H1 (cell line): ENCODE results near the gene PIGZ. TPM values are rescaled to one million over a fixed set of nuclear protein-coding genes. Genes with fewer than 3 reads are reported as not detected.

ENCODE experiments used
- CTCF ChIA-PET: fragments of 300-600 bp; sonication (Branson Sonifier 250); formaldehyde crosslinking; loops from one replicate; lab custom pipeline; 2021; ENCODE audit not compliant: partially characterized antibody; lab: Charles Lee
- POLR2A ChIA-PET: fragments of 300-600 bp; sonication (Branson Sonifier 250); formaldehyde crosslinking; loops from one replicate; lab custom pipeline; 2021; ENCODE audit warnings: inconsistent platforms; ENCODE audit not compliant: partially characterized antibody; lab: Charles Lee
- DNase-seq, 2 experiments: peaks; one replicate each; pipeline versions ENCODE4 v3.0.0 to v3.0.0-alpha.2; 2010 to 2022; ENCODE audit warnings: low spot score in 2 of 2, low read depth in 1 of 2, mixed read lengths in 1 of 2
- FAIRE-seq: peaks from 2 replicates; lab custom pipeline; 2011; peaks lifted over from hg19 to GRCh38; lab: Jason Lieb, UNC
- H2AFZ ChIP-seq: 2 replicates; pipeline ENCODE4 v1.8.1; 2012; ENCODE audit warnings: low read length, inconsistent platforms
- H2AK5ac ChIP-seq: 2 replicates; pipeline ENCODE4 v1.6.1; 2013; ENCODE audit warnings: low read depth, low read length
- H2BK120ac ChIP-seq: replicated peaks from 2 replicates; pipeline ENCODE3; 2013; ENCODE audit warnings: low read depth, low read length, inconsistent platforms
- H2BK12ac ChIP-seq: 2 replicates; pipeline ENCODE4 v1.6.1; 2013; ENCODE audit warnings: low read depth, low read length
- H2BK15ac ChIP-seq: 2 replicates; pipeline ENCODE4 v1.6.1; 2013; ENCODE audit warnings: low read length
- H2BK20ac ChIP-seq: 2 replicates; pipeline ENCODE4 v1.6.1; 2013; ENCODE audit warnings: low read length
- H2BK5ac ChIP-seq: 2 replicates; pipeline ENCODE4 v1.6.1; 2013; ENCODE audit warnings: low read depth, low read length
- H3K14ac ChIP-seq: 2 replicates; pipeline ENCODE4 v1.6.1; 2013; ENCODE audit warnings: inconsistent platforms; ENCODE audit not compliant: insufficient read length
- H3K18ac ChIP-seq: 2 replicates; pipeline ENCODE4 v1.6.1; 2013; ENCODE audit warnings: low read length; ENCODE audit errors: extremely low read depth
- H3K23ac ChIP-seq: 2 replicates; pipeline ENCODE4 v1.6.1; 2013; ENCODE audit warnings: inconsistent platforms; ENCODE audit not compliant: insufficient read length
- H3K23me2 ChIP-seq: 2 replicates; pipeline ENCODE4 v1.6.1; 2013; ENCODE audit warnings: low read depth, low read length
- H3K27ac ChIP-seq: 2 replicates; pipeline ENCODE4 v1.6.1; 2011; ENCODE audit warnings: low read depth, low read length, inconsistent platforms
- H3K27me3 ChIP-seq, 4 experiments: replicated peaks in 1 of 4; 1 replicate in 1 of 4; 2 replicates in 3 of 4; pipeline versions ENCODE4 v1.6.1 to v1.8.1; 2011 to 2013; ENCODE audit warnings: low read length in 3 of 4, mild to moderate bottlenecking in 3 of 4, inconsistent platforms in 2 of 4, mixed read lengths in 2 of 4, moderate library complexity in 1 of 4; ENCODE audit not compliant: control insufficient read depth in 3 of 4, insufficient read depth in 3 of 4; ENCODE audit errors: extremely low read depth in 1 of 4
- H3K36me3 ChIP-seq, 4 experiments: 2 replicates each; pipeline versions ENCODE4 v1.6.1 to v1.8.1; 2011 to 2013; ENCODE audit warnings: mild to moderate bottlenecking in 4 of 4, low read length in 3 of 4, moderate library complexity in 2 of 4, control low read depth in 1 of 4, inconsistent platforms in 1 of 4; ENCODE audit not compliant: insufficient read depth in 4 of 4, control insufficient read depth in 2 of 4
- H3K4ac ChIP-seq: replicated peaks from 2 replicates; pipeline ENCODE3; 2013; ENCODE audit warnings: low read length, low read depth, mixed read lengths, inconsistent platforms; ENCODE audit not compliant: insufficient read length
- H3K4me1 ChIP-seq, 4 experiments: replicated peaks in 1 of 4; 1 replicate in 1 of 4; 2 replicates in 3 of 4; pipeline versions ENCODE4 v1.6.1 to v1.8.1; 2011 to 2013; ENCODE audit warnings: low read length in 3 of 4, inconsistent platforms in 2 of 4, mixed read lengths in 1 of 4; ENCODE audit not compliant: insufficient read depth in 4 of 4, control insufficient read depth in 3 of 4
- H3K4me2 ChIP-seq, 2 experiments: 2 replicates each; pipeline versions ENCODE4 v1.6.1 to v1.8.1; 2011 to 2013; ENCODE audit warnings: low read depth in 2 of 2, low read length in 2 of 2, control low read depth in 1 of 2, inconsistent platforms in 1 of 2, mild to moderate bottlenecking in 1 of 2; ENCODE audit not compliant: insufficient read depth in 1 of 2
- H3K4me3 ChIP-seq, 4 experiments: fragments of 200-600, 300-600 bp in 1 of 4; sonication (generic), shearing (Covaris generic), sonication (Bioruptor Twin) in 1 of 4; 2 replicates each; pipeline versions ENCODE4 v1.5.1 to v1.8.1; 2011 to 2016; ENCODE audit warnings: low read length in 4 of 4, low read depth in 3 of 4, control low read depth in 2 of 4, inconsistent platforms in 2 of 4, mild to moderate bottlenecking in 2 of 4, mixed read lengths in 1 of 4, moderate library complexity in 1 of 4; ENCODE audit not compliant: insufficient read depth in 2 of 4; ENCODE audit errors: extremely low read depth in 1 of 4
- H3K56ac ChIP-seq: replicated peaks from 2 replicates; pipeline ENCODE3; 2013; ENCODE audit warnings: low read depth, mild to moderate bottlenecking, mixed read lengths, low read length, inconsistent platforms; ENCODE audit not compliant: insufficient read length
- H3K79me1 ChIP-seq: 2 replicates; pipeline ENCODE4 v1.6.1; 2013; ENCODE audit warnings: low read depth, low read length, control low read depth
- H3K79me2 ChIP-seq, 2 experiments: 2 replicates each; pipeline versions ENCODE4 v1.6.1 to v1.8.1; 2012 to 2013; ENCODE audit warnings: low read length in 2 of 2, mild to moderate bottlenecking in 2 of 2, inconsistent platforms in 1 of 2; ENCODE audit not compliant: insufficient read depth in 2 of 2, control insufficient read depth in 1 of 2
- H3K9ac ChIP-seq, 4 experiments: replicated peaks in 1 of 4; 1 replicate in 1 of 4; 2 replicates in 3 of 4; pipeline versions ENCODE4 v1.6.1 to v1.8.1; 2011 to 2013; ENCODE audit warnings: low read depth in 3 of 4, low read length in 3 of 4, control low read depth in 2 of 4, mild to moderate bottlenecking in 2 of 4, moderate library complexity in 2 of 4, inconsistent platforms in 1 of 4; ENCODE audit errors: extremely low read depth in 1 of 4
- H3K9me3 ChIP-seq, 2 experiments: 2 replicates each; pipeline versions ENCODE4 v1.6.1 to v1.8.1; 2012 to 2013; ENCODE audit warnings: mild to moderate bottlenecking in 2 of 2, moderate library complexity in 2 of 2, control low read depth in 1 of 2, inconsistent platforms in 1 of 2, low read depth in 1 of 2, low read length in 1 of 2, mixed read lengths in 1 of 2; ENCODE audit not compliant: insufficient read depth in 2 of 2
- H4K20me1 ChIP-seq, 2 experiments: replicated peaks in 1 of 2; 2 replicates each; pipeline versions ENCODE3 to v1.8.1; 2011 to 2013; ENCODE audit warnings: inconsistent platforms in 2 of 2, low read length in 2 of 2, mild to moderate bottlenecking in 1 of 2; ENCODE audit not compliant: insufficient read depth in 2 of 2, control insufficient read depth in 1 of 2
- H4K5ac ChIP-seq: 2 replicates; pipeline ENCODE4 v1.6.1; 2013; ENCODE audit warnings: low read length, low read depth, mixed read lengths, inconsistent platforms; ENCODE audit not compliant: insufficient read length
- H4K8ac ChIP-seq: 2 replicates; pipeline ENCODE4 v1.8.0; 2013; ENCODE audit warnings: mild to moderate bottlenecking, moderate library complexity, low read length, inconsistent platforms; ENCODE audit not compliant: insufficient read depth; ENCODE audit errors: extremely low read depth
- H4K91ac ChIP-seq: replicated peaks from 2 replicates; pipeline ENCODE3; 2013; ENCODE audit warnings: low read length, mixed read lengths, inconsistent platforms; ENCODE audit not compliant: insufficient read length
- BCL11A ChIP-seq, 2 experiments: IDR thresholded peaks; one replicate each; pipeline ENCODE4 v1.6.1; 2011; ENCODE audit warnings: low read depth in 2 of 2, low read length in 2 of 2, mild to moderate bottlenecking in 2 of 2
- BRCA1 ChIP-seq: IDR thresholded peaks from 2 replicates; pipeline ENCODE4 v1.6.1; 2012; ENCODE audit warnings: low read depth, low read length, improper control_type of control experiment
- CEBPB ChIP-seq: IDR thresholded peaks from 2 replicates; pipeline ENCODE4 v1.6.1; 2012; ENCODE audit warnings: low read depth, low read length
- CHD1 ChIP-seq: IDR thresholded peaks from 2 replicates; pipeline ENCODE4 v1.6.1; 2012; ENCODE audit warnings: low read depth, low read length, improper control_type of control experiment
- EP300 ChIP-seq, 2 experiments: IDR thresholded peaks; 1 replicate in 1 of 2; 2 replicates in 1 of 2; pipeline ENCODE4 v1.6.1; 2011 to 2012; ENCODE audit warnings: low read depth in 2 of 2, low read length in 2 of 2, mild to moderate bottlenecking in 2 of 2, borderline replicate concordance in 1 of 2, inconsistent platforms in 1 of 2, moderate library complexity in 1 of 2
- JUN ChIP-seq: IDR thresholded peaks from 2 replicates; pipeline ENCODE4 v1.6.1; 2011; ENCODE audit warnings: low read depth, mild to moderate bottlenecking, improper control_type of control experiment, low read length
- MAFK ChIP-seq: IDR thresholded peaks from 2 replicates; pipeline ENCODE4 v1.6.1; 2012; ENCODE audit warnings: low read depth, mild to moderate bottlenecking, improper control_type of control experiment, low read length
- POLR2AphosphoS5 ChIP-seq: IDR thresholded peaks from 2 replicates; pipeline ENCODE4 v1.6.1; 2011; ENCODE audit warnings: low read depth, low read length
- POU5F1 ChIP-seq: IDR thresholded peaks from 2 replicates; pipeline ENCODE4 v1.6.1; 2011; ENCODE audit warnings: low read depth, mild to moderate bottlenecking, low read length, moderate library complexity
- RBBP5 ChIP-seq: IDR thresholded peaks from 2 replicates; pipeline ENCODE4 v1.7.1; 2012; ENCODE audit warnings: low read depth, mild to moderate bottlenecking, inconsistent platforms, low read length, moderate library complexity, borderline replicate concordance
- SIRT6 ChIP-seq: IDR thresholded peaks from one replicate; pipeline ENCODE4 v1.7.1; 2012; ENCODE audit warnings: low read length, inconsistent platforms
- SRF ChIP-seq: IDR thresholded peaks from 2 replicates; pipeline ENCODE4 v1.6.1; 2011; ENCODE audit warnings: mild to moderate bottlenecking, low read depth, low read length, moderate library complexity
- TCF12 ChIP-seq: IDR thresholded peaks from 2 replicates; pipeline ENCODE4 v1.6.1; 2011; ENCODE audit warnings: low read depth, mild to moderate bottlenecking, low read length
- WGBS, 2 experiments: shearing (Covaris generic) in 1 of 2; methylation state at CpG; one replicate each; pipeline versions ENCODE4 v1.1.6 to v1.1.7; 2013 to 2015; ENCODE audit warnings: low lambda C conversion rate in 2 of 2, mixed read lengths in 2 of 2, inconsistent platforms in 1 of 2, low coverage in 1 of 2, missing lambda C conversion rate in 1 of 2; ENCODE audit not compliant: insufficient replicate concordance in 2 of 2, insufficient coverage in 1 of 2, insufficient read length in 1 of 2; ENCODE audit errors: extremely low coverage in 1 of 2, missing lambda C conversion rate in 1 of 2; 5-methylcytosine and 5-hydroxymethylcytosine counted together
- polyA plus RNA-seq, 7 experiments: library from polyadenylated mRNA; depleted of rRNA in 3 of 7; stranded (reverse) in 5 of 7; unstranded in 2 of 7; fragments of >200 nt in 5 of 7; fragments of 200-250 nt in 2 of 7; gene quantifications; 1 replicate in 5 of 7; 2 replicates in 1 of 7; 4 replicates in 1 of 7; pipeline versions ENCODE4 v1.2.1 to v1.2.3, GENCODE V29; 2011 to 2013; ENCODE audit warnings: missing spikeins in 2 of 7, mixed read lengths in 2 of 7
- total RNA-seq: library from RNA; stranded (reverse); fragmentation: NEBNext Ultra II Directional; extraction: Animal tissue kit (Norgen Biotek cat#: 25700); gene quantifications from 2 replicates; pipeline ENCODE4 v1.2.1, GENCODE V29; 2021
- TF ChIP-seq, protein P1 (sequence below): IDR thresholded peaks from 2 replicates; pipeline ENCODE4 v1.6.1; 2012; ENCODE audit warnings: low read length, inconsistent platforms

PIGZ gene
- total and polyA plus RNA-seq, 2 of the 8 experiments (the other 6 are each of a cell fraction or from before 2014, with no cell fraction given) = 0.32 TPM; not detected in 1

DNA sequence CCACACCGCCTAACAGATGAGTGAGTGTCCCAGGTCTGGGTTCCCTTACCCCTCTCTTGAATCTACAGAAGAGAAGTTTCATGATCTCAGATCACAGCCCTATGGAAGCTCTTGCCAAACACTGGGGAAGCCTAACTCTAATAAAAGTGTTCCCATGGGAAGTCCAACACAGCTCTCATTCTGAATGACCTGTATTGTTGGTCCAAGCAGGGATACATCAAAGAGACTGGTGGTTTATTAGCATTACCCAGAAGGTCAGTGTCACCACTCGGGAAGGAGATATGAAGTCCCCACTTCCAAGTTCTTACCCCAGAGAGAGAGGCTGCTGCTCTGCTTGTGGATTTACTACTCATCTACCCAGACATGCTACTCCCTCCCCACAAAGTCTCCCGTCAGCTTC is 17.3 kb downstream of the PIGZ start:
- Histone ChIP-seq H3K36me3 (no peaks in the 10 kb centered on the region), H3K4ac (no peak overlapping the region), H3K79me1 (no peaks in the 10 kb centered on the region), H2AK5ac (no peak overlapping the region), H2BK5ac (no peak overlapping the region), H3K4me1 (no peaks in the 10 kb centered on the region), H3K23me2 (0 out of 2 replicates have a peak, but pooled peaks cover 1% of the 10 kb centered on the region), H3K56ac (no peak overlapping the region), H4K91ac (no peak overlapping the region), H4K5ac (no peak overlapping the region), H2BK12ac (no peak overlapping the region), H3K9ac (no peak overlapping the region), H3K23ac (no peak overlapping the region), H3K79me2 (no peaks in the 10 kb centered on the region), H3K14ac (no peak overlapping the region), H3K4me3 (no peak overlapping the region), H3K18ac (no peak overlapping the region), H2BK20ac (no peak overlapping the region), H3K4me2 (no peak overlapping the region), H2BK15ac (no peak overlapping the region), H4K8ac (no peak overlapping the region), H3K9me3 (no peaks in the 10 kb centered on the region), H3K27me3 (no peaks in the 10 kb centered on the region), H3K27ac (no peak overlapping the region), H2BK120ac (no peak overlapping the region), H2AFZ (no peak overlapping the region), H4K20me1 (no peaks in the 10 kb centered on the region)
- DNase-seq (no peak), FAIRE-seq (no peak)
- 84% methylated on average over 3 of the region's 3 CpGs; no CpG with 5 or more reads in 1 of the 2 experiments for WGBS, 2 experiments
- ChIA-PET CTCF (interaction anchor here (0.7 to 1.8 kb wide), 6 partner anchors 9 to 115 kb away, joined by 3 to 5 read pairs (median 3); partner anchors contain the start of gene NCBP2), POLR2A (interaction anchor here (0.6 to 1.3 kb wide), 3 partner anchors 9 to 11 kb away, joined by 4 read pairs; partner anchors contain the start of gene NCBP2)
- TF ChIP-seq CHD1 = no peak
- TF ChIP-seq EP300 (IDR thresholded peaks at IDR 0.05; ENCODE audit: borderline replicate concordance in 1 of 2, low read depth in 2 of 2, low read length in 2 of 2) = no peak
- no peak for TF ChIP-seq POLR2AphosphoS5
- no peak for TF ChIP-seq MAFK
- no peak for TF ChIP-seq BRCA1
- TF ChIP-seq JUN = no peak
- no peak for TF ChIP-seq SRF
- TF ChIP-seq CEBPB = no peak
- TF ChIP-seq BCL11A (IDR thresholded peaks at IDR 0.05; ENCODE audit: low read depth in 2 of 2, low read length in 2 of 2) = no peak
- TF ChIP-seq, protein P1, sequence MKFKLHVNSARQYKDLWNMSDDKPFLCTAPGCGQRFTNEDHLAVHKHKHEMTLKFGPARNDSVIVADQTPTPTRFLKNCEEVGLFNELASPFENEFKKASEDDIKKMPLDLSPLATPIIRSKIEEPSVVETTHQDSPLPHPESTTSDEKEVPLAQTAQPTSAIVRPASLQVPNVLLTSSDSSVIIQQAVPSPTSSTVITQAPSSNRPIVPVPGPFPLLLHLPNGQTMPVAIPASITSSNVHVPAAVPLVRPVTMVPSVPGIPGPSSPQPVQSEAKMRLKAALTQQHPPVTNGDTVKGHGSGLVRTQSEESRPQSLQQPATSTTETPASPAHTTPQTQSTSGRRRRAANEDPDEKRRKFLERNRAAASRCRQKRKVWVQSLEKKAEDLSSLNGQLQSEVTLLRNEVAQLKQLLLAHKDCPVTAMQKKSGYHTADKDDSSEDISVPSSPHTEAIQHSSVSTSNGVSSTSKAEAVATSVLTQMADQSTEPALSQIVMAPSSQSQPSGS = no peak
- TF ChIP-seq TCF12 = no peak
- TF ChIP-seq SIRT6 = no peak
- TF ChIP-seq RBBP5 = no peak
- TF ChIP-seq POU5F1 = no peak
